HG02678 (cell line): ENCODE measurements around the gene AKAP11.

ENCODE experiments used
- ATAC-seq: cut with Tn5 transposase; IDR thresholded peaks from one replicate; pipeline ENCODE4 v1.9.1; 2021; ENCODE audit warnings: mild to moderate bottlenecking, moderate library complexity; ENCODE audit not compliant: unreplicated experiment

AKAP11 gene

DNA sequence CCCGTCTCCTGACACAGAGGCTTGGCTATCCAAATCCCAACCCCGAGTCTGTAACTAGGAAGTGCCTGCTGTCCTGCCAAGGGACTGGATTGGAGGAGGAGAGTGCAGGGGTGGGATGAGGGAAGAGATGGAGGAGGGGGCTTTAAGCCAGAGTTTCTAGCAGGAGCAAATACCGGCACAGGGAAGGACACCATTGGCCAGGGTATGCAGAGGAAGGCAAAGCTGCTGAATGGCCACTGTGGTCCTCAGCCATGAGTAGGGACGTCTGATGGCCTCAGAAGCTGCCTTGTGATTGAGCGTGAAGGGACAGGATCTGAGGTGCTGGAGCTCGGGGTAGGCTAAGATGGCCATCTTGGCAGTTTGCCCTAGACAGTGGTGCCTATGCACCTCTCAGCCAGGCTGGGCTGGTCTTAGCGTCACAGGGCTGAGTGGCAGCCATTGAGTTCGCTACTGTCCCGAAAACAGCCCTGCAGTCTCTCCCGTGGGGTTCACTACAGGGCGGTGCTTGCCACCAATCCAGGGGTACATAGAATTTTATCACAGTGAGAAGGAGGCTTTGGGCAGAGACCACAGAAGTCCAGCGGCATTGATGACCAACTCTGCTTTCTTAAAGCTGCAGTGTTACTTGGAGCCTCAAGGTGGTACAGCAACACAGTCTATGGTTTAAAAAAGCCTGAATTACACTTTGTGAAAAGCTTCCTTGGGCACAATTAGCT, 61.8 kb downstream of the AKAP11 start:
- ATAC-seq: peak; percentile 74

DNA sequence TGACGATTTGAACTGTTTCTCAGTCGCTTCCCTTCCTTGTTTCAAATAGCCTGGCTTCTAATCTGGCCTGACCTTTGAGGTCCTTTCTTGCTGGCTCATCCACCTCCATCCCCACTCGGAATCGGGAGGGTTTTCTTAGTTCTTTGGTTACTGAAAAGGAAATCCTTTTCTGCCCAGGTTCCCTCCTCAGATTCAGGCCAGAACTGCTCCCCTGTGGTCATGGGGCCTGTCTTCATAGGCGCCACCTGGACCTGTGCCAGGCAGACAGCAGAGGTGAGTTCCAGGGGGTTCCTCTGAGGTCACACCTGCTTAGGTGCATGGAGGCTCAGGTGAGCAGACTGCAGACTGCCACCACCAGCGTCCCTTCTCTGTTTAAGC, 62.4 kb downstream of the AKAP11 start:
- peak; percentile 36 for ATAC-seq

DNA sequence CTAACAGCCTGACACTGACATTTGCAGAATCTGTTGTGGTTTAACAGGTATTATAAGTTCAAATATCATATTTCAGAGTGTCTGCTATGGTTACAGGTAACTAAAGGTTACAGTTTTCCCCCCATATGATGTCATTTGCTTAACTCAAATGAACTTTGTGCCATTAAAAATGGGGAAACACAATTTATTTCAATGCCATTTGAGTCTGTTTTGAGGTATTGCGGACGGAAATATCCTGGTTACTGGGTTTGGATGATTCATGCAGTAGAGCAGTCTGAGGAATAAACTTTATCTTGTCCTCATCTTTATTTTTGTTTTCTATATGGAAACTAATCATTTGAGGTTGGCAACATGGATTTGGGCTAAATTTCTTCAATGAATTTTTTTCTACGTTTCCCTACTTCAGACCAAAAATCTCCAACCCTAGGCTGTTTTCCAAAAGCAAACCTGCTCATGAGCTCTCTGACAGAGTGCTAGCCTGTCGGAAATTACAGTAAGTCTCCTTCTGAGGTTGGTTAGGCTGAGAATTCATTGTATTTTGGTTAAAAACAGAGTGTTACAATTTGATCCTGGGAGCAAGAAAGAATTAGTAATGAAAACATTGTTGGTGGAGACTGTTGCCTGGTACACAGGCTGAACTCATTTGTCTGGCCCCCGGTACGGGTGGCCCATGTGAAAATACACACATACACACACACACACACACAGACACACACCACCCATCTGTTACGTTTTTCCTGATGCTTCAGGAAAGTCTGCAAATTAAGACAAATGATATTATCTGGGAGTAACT, 66.1 kb downstream of the AKAP11 start:
- ATAC-seq: no peak

- no peak for ATAC-seq
These were observed 73.4 kb downstream of the AKAP11 start for GRCh38 chr13:42345367-42345766.

DNA sequence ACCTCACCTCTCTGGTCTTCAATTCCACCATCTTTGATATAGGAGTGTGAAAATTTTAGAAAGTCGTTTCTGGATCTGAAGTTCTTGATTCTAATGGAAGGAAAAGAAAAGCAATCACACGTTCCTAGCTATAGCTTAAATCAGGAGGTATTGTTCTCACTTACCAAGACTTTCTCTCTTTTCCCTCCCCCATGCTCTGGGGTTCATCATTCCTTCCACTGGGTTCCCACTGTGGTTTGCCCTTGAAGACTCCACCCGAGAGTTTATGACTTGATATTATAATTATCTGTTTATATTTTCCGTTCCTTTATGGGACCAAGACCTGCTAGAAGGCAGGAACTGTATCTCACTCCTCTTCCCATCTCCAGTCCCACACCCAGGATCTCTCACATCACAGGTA, 76.6 kb downstream of the AKAP11 start:
- ATAC-seq: no peak

- no peak for ATAC-seq
These were observed 78.2 kb downstream of the AKAP11 start for GRCh38 chr13:42350141-42350540.

- ATAC-seq: peak; percentile 85
These were observed 82.5 kb downstream of the AKAP11 start for GRCh38 chr13:42354241-42355091.

DNA sequence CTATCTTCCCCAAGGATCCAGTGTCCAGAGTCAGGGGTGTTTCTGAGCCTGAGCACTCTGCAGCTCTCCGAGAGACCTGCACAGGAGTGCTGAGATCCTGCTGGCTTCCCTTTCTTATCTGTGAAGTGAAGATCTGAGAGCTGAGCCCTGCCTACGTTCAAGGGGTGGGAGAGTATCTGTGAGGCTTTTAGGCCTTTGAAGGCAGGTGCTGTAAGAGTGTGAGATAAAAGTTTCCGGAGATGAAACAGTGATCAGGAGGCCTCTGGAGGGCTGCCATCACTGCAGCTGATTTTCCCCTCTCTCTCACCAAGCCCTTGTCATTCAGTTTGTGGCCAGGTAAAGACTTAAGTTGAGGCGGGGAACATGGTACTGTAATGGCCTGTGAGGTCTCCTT, 83.1 kb downstream of the AKAP11 start:
- ATAC-seq: peak; percentile 55

DNA sequence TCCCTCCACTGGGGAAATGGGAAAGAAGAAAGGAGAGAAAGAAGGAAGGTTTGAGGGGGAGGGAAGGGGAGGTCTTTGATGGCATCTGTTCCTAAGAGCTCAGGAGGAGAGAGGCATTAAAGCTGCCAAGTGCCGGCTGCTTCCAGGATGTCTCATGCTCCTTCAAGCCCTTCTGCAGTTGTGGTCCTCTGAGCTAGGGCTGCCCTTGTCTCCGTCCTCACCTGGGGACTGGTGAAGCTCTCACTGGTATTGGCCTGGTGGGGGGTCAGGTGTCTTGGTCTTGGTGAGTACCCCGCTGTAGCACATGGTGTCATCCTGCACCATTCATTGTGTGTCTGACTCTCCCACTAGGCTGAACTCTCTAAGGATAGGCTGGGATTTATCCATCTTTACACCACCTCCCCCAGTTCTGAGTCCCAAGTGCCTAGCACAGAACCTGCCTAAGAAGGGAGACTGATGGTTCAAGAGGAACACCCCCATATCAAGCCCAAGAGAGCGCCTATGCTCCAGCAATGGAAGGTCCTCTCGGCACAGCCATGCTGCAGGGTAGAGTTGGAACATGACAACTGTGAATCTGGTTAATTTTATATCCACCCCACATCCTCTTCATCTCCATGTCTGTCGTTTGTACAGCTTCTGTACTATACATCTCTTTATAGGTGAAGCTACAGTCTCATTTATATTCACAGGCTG, 83.7 kb downstream of the AKAP11 start:
- ATAC-seq: no peak

DNA sequence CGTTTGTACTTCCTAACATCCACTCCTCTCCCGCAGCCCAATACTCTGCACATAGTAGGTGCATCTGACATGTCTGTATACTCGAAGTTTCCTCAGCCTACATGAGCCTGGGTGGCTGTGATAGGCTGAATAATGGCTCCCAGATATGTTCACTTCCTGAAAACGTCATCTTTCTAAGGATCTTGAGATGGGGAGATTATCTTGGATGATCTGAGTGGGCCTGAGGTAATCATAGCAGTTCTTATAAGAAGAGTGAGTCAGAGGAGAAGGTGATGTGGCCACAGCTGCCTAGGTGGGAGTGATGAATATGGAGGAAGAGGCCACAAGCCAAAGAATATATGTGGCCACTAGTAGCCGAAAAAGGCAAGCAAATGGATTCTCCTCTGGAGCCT, 84.2 kb downstream of the AKAP11 start:
- ATAC-seq: no peak

DNA sequence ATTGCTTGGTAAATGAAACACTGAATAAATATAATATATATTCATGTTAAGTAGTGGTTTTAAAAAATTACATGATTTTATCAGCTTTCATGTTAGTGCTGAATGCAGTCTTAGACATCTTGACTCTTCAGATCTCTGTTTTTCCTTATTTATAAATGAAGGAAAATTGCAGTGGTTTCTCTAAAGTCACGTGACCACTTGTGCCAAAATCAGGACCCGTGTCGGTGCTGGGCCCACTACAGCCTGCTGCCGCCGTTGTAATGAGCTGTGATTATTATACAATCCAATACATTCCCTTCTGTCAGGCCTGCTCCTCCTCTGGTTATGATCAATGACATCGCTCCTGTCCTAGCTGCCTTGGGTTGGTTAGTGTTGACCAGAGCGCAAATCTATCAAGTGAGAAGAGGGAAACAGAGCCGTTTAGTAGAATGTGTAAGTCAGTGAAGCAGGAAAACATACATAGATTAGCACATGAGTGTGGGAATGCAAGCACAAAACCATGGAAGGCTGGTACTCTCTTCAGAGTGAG, 88.2 kb downstream of the AKAP11 start:
- ATAC-seq: no peak

- ATAC-seq: no peak
These were observed 89.7 kb downstream of the AKAP11 start for GRCh38 chr13:42361701-42362100.

- ATAC-seq: no peak
These were observed 92.1 kb downstream of the AKAP11 start for GRCh38 chr13:42363941-42364612.

GRCh38 chr13:42364613-42365000, 92.7 kb downstream of the AKAP11 start:
- no peak for ATAC-seq

- ATAC-seq: no peak
These were observed 95.9 kb downstream of the AKAP11 start for GRCh38 chr13:42367831-42368230.

- no peak for ATAC-seq
These were observed 97.3 kb downstream of the AKAP11 start for GRCh38 chr13:42369071-42369797.

DNA sequence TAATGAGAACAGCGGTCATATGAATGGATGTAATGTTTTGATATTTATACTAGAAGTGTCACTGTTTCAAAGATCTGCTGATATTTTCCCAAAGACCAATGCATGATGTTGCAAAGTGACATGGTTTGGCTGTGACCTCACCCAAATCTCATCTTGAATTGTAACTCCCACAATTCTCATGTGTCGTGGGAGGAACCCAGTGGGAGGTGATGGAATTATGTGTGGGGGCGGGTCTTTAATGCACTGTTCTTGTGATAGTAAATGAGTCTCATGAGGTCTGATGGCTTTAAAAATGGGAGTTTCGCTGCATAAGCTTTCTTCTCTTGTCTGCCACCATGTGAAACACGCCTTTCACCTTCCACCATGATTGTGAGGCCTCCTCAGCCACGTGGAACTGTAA, 98.3 kb downstream of the AKAP11 start:
- no peak for ATAC-seq
